A673 (cell line): ENCODE measurements around the gene BTRC. TPM values are rescaled to one million over a fixed set of nuclear protein-coding genes. Genes with fewer than 3 reads are reported as not detected.
A peak's percentile ranks its signal among the peaks of the same experiment; 100 is the strongest.

Experiments used
- BruUV-seq: library from RNA; stranded (reverse); fragments of 400-500 nt; replicated peaks from 2 replicates; lab custom pipeline; 2021; lab: Mats Ljungman, UMichigan
- CTCF ChIA-PET: fragments of 300-600 bp; sonication (Branson Sonifier 250); formaldehyde crosslinking; loops from one replicate; lab custom pipeline; 2022; ENCODE audit warnings: antibody characterized with exemption; lab: Charles Lee
- POLR2A ChIA-PET: fragments of 300-600 bp; sonication (Branson Sonifier 250); formaldehyde crosslinking; loops from one replicate; lab custom pipeline; 2022; ENCODE audit warnings: antibody characterized with exemption; ENCODE audit not compliant: low non-redundant PET; lab: Charles Lee
- DNase-seq: peaks from one replicate; pipeline ENCODE4 v3.0.0-alpha.2; 2015; ENCODE audit warnings: low spot score
- H3K27ac ChIP-seq: fragments of 200-600 bp; sonication (generic); 2 replicates; pipeline ENCODE4 v1.5.1; 2016; ENCODE audit warnings: mixed run types, low read depth, mild to moderate bottlenecking, mixed read lengths, antibody characterized with exemption, low read length; ENCODE audit not compliant: poor library complexity, severe bottlenecking
- H3K27me3 ChIP-seq: fragments of 200-600 bp; sonication (generic); replicated peaks from 2 replicates; pipeline ENCODE4 v1.6.1; 2017; ENCODE audit warnings: mixed run types, low read depth, mild to moderate bottlenecking, mixed read lengths, antibody characterized with exemption, low read length; ENCODE audit not compliant: insufficient read depth, poor library complexity
- H3K36me3 ChIP-seq: fragments of 200-600 bp; sonication (generic); 2 replicates; pipeline ENCODE4 v1.6.1; 2016; ENCODE audit warnings: mixed run types, mild to moderate bottlenecking, mixed read lengths, antibody characterized with exemption, low read length; ENCODE audit not compliant: insufficient read depth, poor library complexity, severe bottlenecking
- H3K4me1 ChIP-seq: fragments of 200-600 bp; sonication (generic); 2 replicates; pipeline ENCODE4 v1.6.1; 2017; ENCODE audit warnings: mixed run types, mild to moderate bottlenecking, mixed read lengths, antibody characterized with exemption, low read length; ENCODE audit not compliant: insufficient read depth, poor library complexity, severe bottlenecking
- H3K4me3 ChIP-seq: fragments of 200-600 bp; sonication (generic); 2 replicates; pipeline ENCODE4 v1.5.1; 2016; ENCODE audit warnings: low read depth, mixed run types, mild to moderate bottlenecking, mixed read lengths, low read length; ENCODE audit not compliant: poor library complexity, severe bottlenecking
- H3K9me3 ChIP-seq: fragments of 200-600 bp; sonication (generic); 2 replicates; pipeline ENCODE4 v1.6.1; 2016; ENCODE audit warnings: mixed run types, low read depth, mild to moderate bottlenecking, mixed read lengths, antibody characterized with exemption, low read length; ENCODE audit not compliant: poor library complexity, severe bottlenecking
- EZH2 ChIP-seq: fragments of 200-600 bp; sonication (generic); IDR thresholded peaks from 2 replicates; pipeline ENCODE4 v1.6.1; 2017; ENCODE audit warnings: borderline replicate concordance, low read depth, mild to moderate bottlenecking, mixed read lengths, antibody characterized with exemption, low read length; ENCODE audit not compliant: poor library complexity, severe bottlenecking
- intact Hi-C: fragments of 100-400 bp; cut with micrococcal nuclease; formaldehyde crosslinking; loops from one replicate; pipeline ENCODE4 v1.10.0; 2022; ENCODE audit not compliant: unreplicated experiment
- total RNA-seq: library from RNA; stranded (reverse); gene quantifications from 2 replicates; pipeline ENCODE4 v1.2.3, GENCODE V29; 2021
- TF ChIP-seq, protein P1 (sequence below): fragments of 300-800, 200-600 bp; sonication (generic); conservative IDR thresholded peaks from 2 replicates; pipeline ENCODE4 v1.5.1; 2017; ENCODE audit warnings: low read depth, mild to moderate bottlenecking, antibody characterized with exemption, low read length, moderate library complexity, mixed read lengths

BTRC gene
- total RNA-seq, 1 experiment from 2014 or later = 22.6 TPM

DNA sequence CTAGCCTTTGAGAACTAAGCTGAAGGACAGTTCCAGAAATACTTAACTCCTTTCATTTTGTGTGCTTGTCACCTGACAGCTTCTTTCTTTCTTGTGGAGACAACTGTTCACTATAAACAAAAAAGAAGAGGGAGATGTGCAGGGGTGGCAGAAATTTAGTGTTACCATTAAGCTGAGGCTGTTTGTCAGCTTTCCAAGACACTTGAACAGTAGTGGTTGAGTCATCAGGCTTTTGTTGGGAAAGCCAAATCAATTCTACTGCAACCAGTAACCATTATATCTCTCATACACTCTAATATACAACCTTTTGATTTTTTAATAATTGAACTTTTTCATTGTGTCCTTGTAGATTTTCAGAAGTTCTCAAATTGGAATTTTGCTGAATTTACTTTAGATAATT is 158.8 kb downstream of the BTRC start:
- ChIA-PET POLR2A (no interaction called here), CTCF (no interaction called here)
- intact Hi-C loops = no loop called here

DNA sequence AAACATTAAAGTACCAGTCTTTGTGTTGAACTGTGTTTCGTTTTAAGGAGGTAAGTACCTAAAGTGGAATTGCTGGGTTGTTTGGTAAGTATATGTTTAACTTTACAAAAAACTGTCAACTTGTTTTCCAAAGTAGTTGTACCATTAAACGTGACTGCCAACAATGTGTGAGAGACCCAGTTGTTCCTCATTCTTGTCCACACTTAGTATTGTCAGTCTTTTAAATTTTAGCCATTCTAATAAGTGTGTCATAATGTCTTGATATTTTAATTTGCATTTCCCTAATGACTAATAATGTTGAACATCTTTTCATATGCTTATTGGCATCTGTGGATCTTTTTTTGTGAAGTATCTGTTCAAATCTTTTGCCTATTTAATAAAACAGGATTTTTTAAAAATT is 159.8 kb downstream of the BTRC start:
- Histone ChIP-seq H3K27ac (no peak overlapping the region), H3K27me3 (no peaks in the 10 kb centered on the region), H3K4me1 (no peaks in the 10 kb centered on the region), H3K9me3 (peaks cover 9% of the 10 kb centered on the region), H3K4me3 (no peak overlapping the region), H3K36me3 (no peaks in the 10 kb centered on the region)
- no TSS peak for BruUV-seq
- ChIA-PET CTCF (no interaction called here), POLR2A (no interaction called here)
- TF ChIP-seq, protein P1, sequence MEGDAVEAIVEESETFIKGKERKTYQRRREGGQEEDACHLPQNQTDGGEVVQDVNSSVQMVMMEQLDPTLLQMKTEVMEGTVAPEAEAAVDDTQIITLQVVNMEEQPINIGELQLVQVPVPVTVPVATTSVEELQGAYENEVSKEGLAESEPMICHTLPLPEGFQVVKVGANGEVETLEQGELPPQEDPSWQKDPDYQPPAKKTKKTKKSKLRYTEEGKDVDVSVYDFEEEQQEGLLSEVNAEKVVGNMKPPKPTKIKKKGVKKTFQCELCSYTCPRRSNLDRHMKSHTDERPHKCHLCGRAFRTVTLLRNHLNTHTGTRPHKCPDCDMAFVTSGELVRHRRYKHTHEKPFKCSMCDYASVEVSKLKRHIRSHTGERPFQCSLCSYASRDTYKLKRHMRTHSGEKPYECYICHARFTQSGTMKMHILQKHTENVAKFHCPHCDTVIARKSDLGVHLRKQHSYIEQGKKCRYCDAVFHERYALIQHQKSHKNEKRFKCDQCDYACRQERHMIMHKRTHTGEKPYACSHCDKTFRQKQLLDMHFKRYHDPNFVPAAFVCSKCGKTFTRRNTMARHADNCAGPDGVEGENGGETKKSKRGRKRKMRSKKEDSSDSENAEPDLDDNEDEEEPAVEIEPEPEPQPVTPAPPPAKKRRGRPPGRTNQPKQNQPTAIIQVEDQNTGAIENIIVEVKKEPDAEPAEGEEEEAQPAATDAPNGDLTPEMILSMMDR = no peak
- TF ChIP-seq EZH2 = no peak
- intact Hi-C loops = no loop called here
- no peak for DNase-seq

More for the DNA sequence above, 158.8 kb downstream of the BTRC start:
- H3K4me3 ChIP-seq = no peak overlapping the region
- TF ChIP-seq, protein P1 = no peak
- no peak for TF ChIP-seq EZH2
- no peaks in the 10 kb centered on the region for H3K27me3 ChIP-seq
- H3K27ac ChIP-seq = no peak overlapping the region
- DNase-seq = peak; percentile 22
- H3K36me3 ChIP-seq = no peaks in the 10 kb centered on the region
- H3K9me3 ChIP-seq = peaks cover 9% of the 10 kb centered on the region
- peaks cover 6% of the 10 kb centered on the region for H3K4me1 ChIP-seq
- BruUV-seq = no TSS peak

GRCh38 chr10:101525848-101526247 is 171.9 kb downstream of the BTRC start:
- no peak overlapping the region for H3K4me3 ChIP-seq
- no TSS peak for BruUV-seq
- ChIA-PET CTCF (no interaction called here), POLR2A (no interaction called here)
- H3K27me3 ChIP-seq = no peaks in the 10 kb centered on the region
- H3K36me3 ChIP-seq = no peaks in the 10 kb centered on the region
- intact Hi-C loops = no loop called here
- no peak for DNase-seq
- no peak for TF ChIP-seq EZH2
- TF ChIP-seq, protein P1 = no peak
- H3K4me1 ChIP-seq = peaks cover 14% of the 10 kb centered on the region
- no peaks in the 10 kb centered on the region for H3K9me3 ChIP-seq
- no peak overlapping the region for H3K27ac ChIP-seq
